Activated T-helper 17 cell treated with anti-CD3 and anti-CD28 coated beads, Interleukin-2, amount 50 U/mL, for 72 hours (primary cell): ENCODE results near the gene PTTG1IP. TPM values are rescaled to one million over a fixed set of nuclear protein-coding genes. Genes with fewer than 3 reads are reported as not detected.

Experiments
- ATAC-seq: fragments of 150-1000 bp; cut with Tn5 transposase; replicated peaks from 2 replicates; pipeline ENCODE4 v1.10.0; 2021; ENCODE audit warnings: mild to moderate bottlenecking, moderate library complexity
- H3K27ac Mint-ChIP-seq: one replicate; pipeline ENCODE4 v1.8.0; 2022; ENCODE audit warnings: mixed read lengths
- H3K27me3 Mint-ChIP-seq: one replicate; pipeline ENCODE4 v1.8.0; 2022; ENCODE audit warnings: mixed read lengths
- H3K36me3 Mint-ChIP-seq: one replicate; pipeline ENCODE4 v1.8.0; 2022; ENCODE audit warnings: low read depth, mild to moderate bottlenecking, mixed read lengths
- H3K4me1 Mint-ChIP-seq: one replicate; pipeline ENCODE4 v1.8.0; 2022; ENCODE audit warnings: mixed read lengths
- H3K4me3 Mint-ChIP-seq: one replicate; pipeline ENCODE4 v1.8.0; 2022; ENCODE audit warnings: mild to moderate bottlenecking, mixed read lengths
- H3K9me3 Mint-ChIP-seq: one replicate; pipeline ENCODE4 v1.8.0; 2022; ENCODE audit warnings: mixed read lengths
- total RNA-seq, 2 donors: library from RNA; stranded (reverse); gene quantifications; one replicate each; pipeline ENCODE4 v1.2.3, GENCODE V29; 2022

PTTG1IP gene
- total RNA-seq, 2 donors from 2014 or later, result 76.5 to 78.8 TPM

DNA sequence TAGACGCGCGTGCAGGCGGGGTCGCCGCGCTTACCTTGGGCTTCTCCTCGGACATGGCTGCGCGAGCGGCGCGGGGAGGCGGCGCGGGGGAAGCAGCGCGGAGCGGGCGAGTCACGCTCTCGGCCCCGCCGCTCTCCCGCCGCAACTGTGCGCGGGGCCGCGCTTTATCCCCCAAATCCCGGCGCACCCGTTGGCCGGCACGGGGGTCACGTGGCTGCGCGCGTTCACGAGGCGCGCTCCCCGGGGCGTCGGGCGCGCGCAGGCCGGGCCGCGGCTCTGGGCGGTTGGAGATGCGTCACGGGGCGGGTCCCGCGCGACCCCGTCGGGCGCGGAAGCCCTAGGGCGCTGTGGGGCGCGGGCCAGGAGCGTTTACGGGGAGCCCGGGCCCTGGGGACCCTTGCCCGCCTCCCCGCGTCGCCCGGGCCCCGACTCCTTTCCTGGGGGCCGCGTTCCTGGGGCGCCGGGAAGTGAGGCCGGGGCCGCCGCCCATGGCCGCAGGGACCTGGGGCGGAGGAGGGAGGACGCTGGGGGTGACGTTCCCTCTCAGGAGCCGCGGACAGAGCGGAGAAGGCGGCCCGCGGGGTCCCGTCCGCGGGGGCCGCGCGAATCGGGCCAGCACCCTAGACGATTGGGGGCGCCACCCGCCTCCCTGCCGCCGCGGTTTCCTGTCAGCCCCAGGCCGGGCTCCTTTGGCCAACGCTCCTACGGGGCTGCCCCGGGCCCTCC is 55.4 kb downstream of the PTTG1IP start, which contains the start of gene SUMO3:
SUMO3 (minus strand) TSS at position 149 of the 726 bp plus-strand sequence; CDS start at position 55, 94 bp downstream.
- Mint-ChIP-seq H3K27me3 (no peaks in the 10 kb centered on the region), H3K4me1 (peaks cover 7% of the 10 kb centered on the region), H3K27ac (no peak within 1 kb of the TSS), H3K36me3 (peaks cover 12% of the 10 kb centered on the region), H3K4me3 (peak within 1 kb of the TSS; percentile 78), H3K9me3 (no peaks in the 10 kb centered on the region)
- ATAC-seq, result peak; percentile 79

DNA sequence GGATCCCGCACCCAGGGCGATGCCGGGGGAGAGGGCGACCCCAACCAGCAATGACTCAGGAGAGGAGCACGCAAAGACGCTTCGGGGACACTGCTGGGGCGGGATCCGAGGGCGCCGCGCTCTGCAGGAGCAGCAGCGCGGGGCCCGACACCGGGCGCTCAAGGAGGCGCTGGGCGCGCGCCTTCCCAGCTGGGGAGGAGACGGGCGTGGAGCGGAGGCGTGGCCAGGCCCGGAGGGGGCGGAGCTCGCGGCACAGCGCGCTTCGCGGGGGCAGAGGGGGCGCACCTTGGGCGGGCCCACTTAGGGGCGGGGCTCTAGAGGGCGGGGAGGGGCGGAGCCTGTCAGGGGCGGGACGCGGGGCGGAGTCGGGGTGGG is 56.0 kb downstream of the PTTG1IP start:
- Mint-ChIP-seq H3K27ac (no peak overlapping the region), H3K9me3 (no peaks in the 10 kb centered on the region), H3K4me1 (peaks cover 7% of the 10 kb centered on the region), H3K4me3 (peak overlapping the region; percentile 78), H3K36me3 (peaks cover 14% of the 10 kb centered on the region), H3K27me3 (no peaks in the 10 kb centered on the region)
- peak; percentile 88 for ATAC-seq

DNA sequence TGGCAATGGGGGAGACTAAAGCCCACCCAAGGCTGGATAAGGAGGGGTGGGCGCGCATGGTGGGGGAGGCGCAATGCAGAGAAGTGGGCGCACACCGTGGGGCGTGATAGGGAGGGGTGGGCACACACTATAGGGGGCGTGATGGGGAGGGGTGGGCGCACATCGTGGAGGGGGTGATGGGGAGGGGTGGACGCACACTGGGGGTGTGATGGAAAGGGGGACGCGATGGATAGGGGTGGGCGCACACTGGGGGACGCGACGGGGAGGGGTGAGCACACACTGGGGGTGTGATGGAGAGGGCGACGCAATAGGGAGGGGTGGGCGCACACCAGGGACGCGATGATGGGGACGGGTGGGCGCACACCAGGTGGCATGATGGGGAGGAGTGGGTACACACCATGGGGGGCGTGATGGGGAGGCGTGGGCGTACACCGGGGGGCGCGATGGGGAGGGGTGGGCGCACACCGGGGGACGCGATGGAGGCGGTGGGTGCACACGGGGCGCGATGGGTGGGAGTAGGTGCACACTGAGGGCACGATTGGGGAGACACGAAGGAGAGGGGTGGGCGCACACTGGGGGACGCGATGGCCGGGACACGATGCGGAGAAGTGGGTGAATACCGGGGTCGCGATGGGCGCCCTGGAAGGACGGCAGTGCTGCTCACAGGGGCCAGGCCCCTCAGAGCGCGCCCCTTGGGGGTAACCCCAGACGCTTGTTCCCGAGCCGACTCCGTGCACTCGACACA is 56.6 kb downstream of the PTTG1IP start:
- peaks cover 7% of the 10 kb centered on the region for H3K4me1 Mint-ChIP-seq
- H3K36me3 Mint-ChIP-seq, result peaks cover 20% of the 10 kb centered on the region
- no peaks in the 10 kb centered on the region for H3K9me3 Mint-ChIP-seq
- H3K27ac Mint-ChIP-seq, result peak overlapping the region; percentile 62
- H3K4me3 Mint-ChIP-seq, result peak overlapping the region; percentile 78
- no peak for ATAC-seq
- no peaks in the 10 kb centered on the region for H3K27me3 Mint-ChIP-seq

DNA sequence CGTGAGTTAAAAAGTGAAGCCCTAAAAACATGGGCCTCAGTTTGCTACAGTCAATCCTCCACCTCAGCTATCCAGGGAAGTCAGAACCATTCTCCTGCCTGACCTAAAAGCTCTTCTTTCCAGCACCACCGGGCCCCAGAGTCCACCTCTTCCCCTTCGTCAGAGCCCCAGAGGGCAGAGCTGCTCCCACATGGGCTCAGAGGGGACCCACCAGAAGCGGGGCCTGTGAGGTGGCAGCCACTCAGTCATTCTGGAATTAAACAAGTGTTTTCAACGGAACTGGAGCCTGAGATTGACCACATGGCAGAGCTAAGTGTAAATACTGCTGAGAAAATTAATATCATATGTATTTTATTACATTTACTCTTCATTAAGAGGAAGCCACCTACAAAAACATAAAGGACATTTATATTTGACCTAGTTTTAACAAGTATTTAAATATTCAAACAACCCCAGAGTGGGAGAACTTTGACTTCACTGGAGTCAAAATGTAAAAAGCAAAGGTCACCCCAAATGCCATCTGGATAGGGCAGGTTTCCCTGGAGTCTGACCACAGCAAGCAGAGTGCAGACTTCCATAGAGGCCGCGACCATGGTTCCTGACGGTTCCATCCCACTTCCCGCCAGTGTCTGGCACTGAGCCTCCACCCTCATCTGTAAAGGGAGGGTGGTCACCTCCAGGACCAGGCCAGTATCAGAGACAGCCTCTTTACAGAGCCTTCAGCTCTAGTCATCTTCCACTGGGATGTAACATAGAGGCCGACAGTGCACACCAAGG is 57.5 kb downstream of the PTTG1IP start:
- peak overlapping the region; percentile 62 for H3K27ac Mint-ChIP-seq
- peaks cover 29% of the 10 kb centered on the region for H3K36me3 Mint-ChIP-seq
- ATAC-seq, result no peak
- no peaks in the 10 kb centered on the region for H3K9me3 Mint-ChIP-seq
- H3K4me3 Mint-ChIP-seq, result peak overlapping the region; percentile 78
- H3K4me1 Mint-ChIP-seq, result peaks cover 10% of the 10 kb centered on the region
- H3K27me3 Mint-ChIP-seq, result no peaks in the 10 kb centered on the region

DNA sequence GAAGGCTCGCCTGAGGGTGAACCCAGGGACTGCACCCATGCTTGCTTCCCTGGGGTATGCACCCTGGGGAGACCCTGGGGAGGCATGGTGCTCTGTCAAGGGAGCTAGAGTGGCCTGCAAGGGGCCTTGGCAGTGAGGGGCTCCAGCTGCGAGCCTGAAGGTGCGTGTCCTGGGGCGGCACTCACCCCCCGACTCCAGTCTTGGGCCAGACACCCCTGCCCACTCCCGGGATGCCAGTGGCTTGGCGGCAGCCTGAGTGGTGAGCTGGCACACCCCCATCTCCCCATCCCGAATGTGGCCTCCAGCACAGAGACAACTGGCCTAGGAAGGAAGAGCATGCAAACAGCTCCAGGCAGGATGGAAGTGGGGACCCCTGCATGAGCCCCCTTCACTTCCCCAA is 58.3 kb downstream of the PTTG1IP start:
- H3K27me3 Mint-ChIP-seq, result no peaks in the 10 kb centered on the region

DNA sequence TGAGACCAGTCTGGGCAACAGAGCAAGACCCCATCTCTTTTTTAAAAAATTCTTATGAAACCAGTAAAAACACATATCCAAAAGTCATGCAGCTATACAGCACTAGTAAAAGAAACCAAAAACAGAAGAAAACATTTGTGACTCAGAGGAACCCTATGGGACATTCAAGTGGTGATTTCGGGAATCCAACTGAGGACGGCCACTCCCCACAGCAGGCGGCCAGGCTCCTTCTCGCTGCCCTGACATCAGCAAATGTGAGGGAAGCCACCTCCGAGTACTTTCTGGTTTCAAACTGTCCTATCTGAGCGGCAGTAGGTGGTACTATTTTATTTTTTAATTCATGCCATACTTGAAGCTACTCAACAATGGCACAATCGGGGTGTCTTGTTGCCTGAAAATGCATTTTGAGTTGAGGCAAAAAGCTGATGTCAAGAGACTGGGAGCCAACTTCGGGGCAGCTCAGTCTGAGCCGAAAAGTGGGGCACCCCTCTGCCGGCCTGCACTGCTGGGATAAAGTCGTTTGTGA is 58.9 kb downstream of the PTTG1IP start:
- no peaks in the 10 kb centered on the region for H3K9me3 Mint-ChIP-seq
- no peak overlapping the region for H3K27ac Mint-ChIP-seq
- H3K4me3 Mint-ChIP-seq, result no peak overlapping the region
- H3K36me3 Mint-ChIP-seq, result peaks cover 43% of the 10 kb centered on the region
- no peaks in the 10 kb centered on the region for H3K27me3 Mint-ChIP-seq
- ATAC-seq, result no peak
- peaks cover 18% of the 10 kb centered on the region for H3K4me1 Mint-ChIP-seq

More for the DNA sequence above, 58.3 kb downstream of the PTTG1IP start:
- ATAC-seq, result no peak
- no peaks in the 10 kb centered on the region for H3K9me3 Mint-ChIP-seq
- no peak overlapping the region for H3K4me3 Mint-ChIP-seq
- peaks cover 13% of the 10 kb centered on the region for H3K4me1 Mint-ChIP-seq
- peaks cover 37% of the 10 kb centered on the region for H3K36me3 Mint-ChIP-seq
- no peak overlapping the region for H3K27ac Mint-ChIP-seq

DNA sequence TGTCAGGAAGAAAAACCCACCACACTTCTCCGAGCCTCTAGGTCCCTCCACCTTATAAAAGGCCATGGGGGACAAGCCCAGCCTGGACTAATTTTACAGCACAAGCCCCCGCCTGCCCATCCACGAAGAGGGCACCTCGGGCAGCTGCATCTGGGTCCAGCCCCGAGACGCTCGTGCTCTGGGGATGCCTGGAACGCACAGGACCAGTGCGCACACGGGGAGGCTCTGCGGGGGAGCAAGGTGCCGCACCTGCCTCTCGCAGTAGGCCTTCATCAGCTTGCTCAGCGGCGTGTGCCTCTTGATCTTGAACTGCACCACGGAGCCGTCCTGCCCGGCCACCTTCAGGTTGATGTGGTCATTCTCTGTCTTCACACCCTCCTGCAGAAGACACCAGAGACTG is 59.8 kb downstream of the PTTG1IP start:
- no peak for ATAC-seq
- H3K4me3 Mint-ChIP-seq, result no peak overlapping the region
- H3K4me1 Mint-ChIP-seq, result peaks cover 23% of the 10 kb centered on the region
- H3K9me3 Mint-ChIP-seq, result no peaks in the 10 kb centered on the region
- peaks cover 52% of the 10 kb centered on the region for H3K36me3 Mint-ChIP-seq
- H3K27me3 Mint-ChIP-seq, result no peaks in the 10 kb centered on the region
- H3K27ac Mint-ChIP-seq, result no peak overlapping the region

DNA sequence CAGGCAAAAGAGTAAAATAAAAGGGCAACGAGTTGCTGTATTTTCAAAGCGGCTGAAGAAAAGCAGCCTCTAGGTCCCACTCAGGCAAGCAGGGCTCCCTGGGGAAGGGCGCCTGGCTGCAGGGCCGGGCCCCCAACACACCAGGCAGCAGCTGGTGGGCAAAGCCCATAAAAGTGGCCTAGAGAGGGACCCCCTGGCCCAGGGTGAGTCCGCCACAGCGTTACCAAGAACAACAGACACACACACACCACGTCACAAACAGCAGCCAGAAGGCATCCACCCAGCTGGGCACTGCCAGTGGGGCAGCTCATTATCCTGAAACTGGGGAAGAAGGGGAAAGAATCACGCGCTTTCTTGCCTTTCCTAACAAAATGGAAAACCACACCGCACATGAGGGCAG is 60.3 kb downstream of the PTTG1IP start:
- Mint-ChIP-seq H3K27ac (no peak overlapping the region), H3K4me1 (peaks cover 23% of the 10 kb centered on the region), H3K27me3 (no peaks in the 10 kb centered on the region), H3K9me3 (no peaks in the 10 kb centered on the region), H3K36me3 (peaks cover 58% of the 10 kb centered on the region), H3K4me3 (no peak overlapping the region)
- ATAC-seq, result no peak

DNA sequence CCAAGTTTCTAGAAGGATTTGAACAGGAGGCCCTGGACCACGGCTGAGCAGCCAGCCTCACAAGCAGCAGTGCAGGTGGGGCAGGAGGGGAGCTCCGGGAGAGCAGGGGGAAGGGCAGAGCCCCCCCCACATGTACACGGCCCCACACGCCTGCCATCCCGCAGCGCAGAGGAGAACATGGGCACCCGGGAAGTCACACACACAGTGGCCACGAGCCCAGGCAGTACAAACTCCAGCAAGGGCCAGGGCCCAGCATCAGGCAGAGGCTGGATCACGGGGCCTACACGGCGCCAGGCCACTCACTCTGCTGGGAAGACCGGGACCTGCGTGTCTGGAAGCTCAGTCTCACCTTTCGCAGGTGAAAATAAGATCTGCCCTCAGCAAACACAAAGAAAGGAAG is 60.9 kb downstream of the PTTG1IP start:
- H3K27ac Mint-ChIP-seq, result no peak overlapping the region
- peaks cover 63% of the 10 kb centered on the region for H3K36me3 Mint-ChIP-seq
- no peaks in the 10 kb centered on the region for H3K27me3 Mint-ChIP-seq
- no peak for ATAC-seq
- peaks cover 23% of the 10 kb centered on the region for H3K4me1 Mint-ChIP-seq
- no peaks in the 10 kb centered on the region for H3K9me3 Mint-ChIP-seq
- no peak overlapping the region for H3K4me3 Mint-ChIP-seq

DNA sequence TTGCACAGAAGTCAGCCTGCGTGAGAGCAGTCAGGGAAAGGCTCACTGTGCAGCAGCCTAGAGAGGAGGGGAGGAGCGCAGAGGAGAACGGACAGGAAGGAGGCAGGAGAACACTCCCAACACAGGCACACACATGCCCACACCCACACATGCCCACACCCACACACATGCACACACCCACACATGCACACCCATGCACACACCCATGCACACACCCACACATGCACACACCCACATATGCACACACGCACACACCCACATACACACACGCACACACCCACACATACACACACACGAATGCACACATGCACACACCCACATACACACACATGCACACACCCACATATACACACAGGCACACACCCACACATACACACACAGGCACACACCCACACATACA is 62.7 kb downstream of the PTTG1IP start:
- Mint-ChIP-seq H3K4me3 (no peak overlapping the region), H3K4me1 (peaks cover 16% of the 10 kb centered on the region), H3K27me3 (no peaks in the 10 kb centered on the region), H3K36me3 (peaks cover 75% of the 10 kb centered on the region), H3K27ac (peak overlapping the region; percentile 24), H3K9me3 (no peaks in the 10 kb centered on the region)
- ATAC-seq, result no peak

DNA sequence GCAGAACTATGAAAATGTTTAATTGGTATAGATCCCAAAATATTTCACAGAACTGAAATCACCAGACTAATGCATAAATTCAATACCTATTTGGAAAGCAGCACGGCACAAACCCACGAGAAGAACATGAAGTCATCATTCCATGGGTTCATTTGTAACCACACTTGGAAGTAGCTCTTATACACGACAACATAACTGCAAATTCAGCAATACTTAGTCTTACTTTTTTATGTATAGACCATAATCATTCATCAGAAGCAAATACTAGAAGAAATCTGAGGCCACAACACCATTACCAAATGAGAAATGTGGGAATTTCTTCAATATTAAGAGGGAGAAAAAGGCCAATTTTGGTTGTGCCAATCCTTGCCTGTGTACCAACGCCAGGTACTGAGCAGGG is 67.6 kb downstream of the PTTG1IP start:
- peaks cover 24% of the 10 kb centered on the region for H3K4me1 Mint-ChIP-seq
- H3K27me3 Mint-ChIP-seq, result no peaks in the 10 kb centered on the region
- no peak for ATAC-seq
- peaks cover 87% of the 10 kb centered on the region for H3K36me3 Mint-ChIP-seq
- no peaks in the 10 kb centered on the region for H3K9me3 Mint-ChIP-seq
- no peak overlapping the region for H3K4me3 Mint-ChIP-seq
- no peak overlapping the region for H3K27ac Mint-ChIP-seq

DNA sequence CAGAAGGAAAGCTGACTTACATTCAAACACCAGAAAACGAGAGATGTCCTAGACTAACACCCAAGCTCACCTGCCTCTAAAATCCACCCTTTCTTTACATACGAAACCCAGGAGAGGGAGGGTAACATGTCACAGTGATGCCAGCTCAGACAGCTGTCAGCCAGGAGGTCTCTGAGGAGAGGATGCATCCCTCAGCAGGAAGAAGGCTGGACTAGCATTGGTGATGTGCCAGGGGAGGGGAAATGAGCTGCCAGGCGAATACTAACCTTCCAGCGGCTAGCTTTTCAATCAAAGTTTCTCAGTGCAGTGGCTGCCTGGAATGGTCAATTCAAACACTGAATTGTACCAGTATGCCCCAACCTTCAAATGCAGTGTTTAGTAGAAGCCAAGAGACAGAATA is 68.3 kb downstream of the PTTG1IP start:
- H3K36me3 Mint-ChIP-seq, result peaks cover 87% of the 10 kb centered on the region
- no peak overlapping the region for H3K27ac Mint-ChIP-seq

DNA sequence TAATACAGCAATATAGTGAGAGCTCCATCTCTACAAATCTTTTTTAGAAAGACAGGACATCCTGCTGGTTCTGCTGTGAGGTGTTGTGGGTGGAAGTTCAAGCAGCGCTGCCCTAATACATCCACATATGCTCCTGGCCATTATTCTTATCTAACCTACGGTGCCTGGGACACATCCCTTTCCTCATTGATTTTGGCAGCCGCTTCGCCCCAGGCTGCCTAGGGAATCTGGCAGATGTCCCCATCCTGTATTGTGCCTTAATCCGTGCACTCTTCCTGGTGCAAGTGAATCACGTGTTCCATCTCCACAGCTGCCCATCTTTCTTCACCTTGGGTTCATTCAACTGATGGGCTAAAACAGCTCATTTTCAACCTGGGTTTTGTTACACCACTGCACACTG is 68.7 kb downstream of the PTTG1IP start:
- Mint-ChIP-seq H3K4me3 (no peak overlapping the region), H3K4me1 (peaks cover 26% of the 10 kb centered on the region), H3K27ac (no peak overlapping the region), H3K9me3 (no peaks in the 10 kb centered on the region), H3K27me3 (no peaks in the 10 kb centered on the region), H3K36me3 (peaks cover 87% of the 10 kb centered on the region)
- no peak for ATAC-seq

More for the DNA sequence above, 68.3 kb downstream of the PTTG1IP start:
- Mint-ChIP-seq H3K4me3 (no peak overlapping the region), H3K9me3 (no peaks in the 10 kb centered on the region), H3K27me3 (no peaks in the 10 kb centered on the region), H3K4me1 (peaks cover 25% of the 10 kb centered on the region)
- ATAC-seq, result no peak

DNA sequence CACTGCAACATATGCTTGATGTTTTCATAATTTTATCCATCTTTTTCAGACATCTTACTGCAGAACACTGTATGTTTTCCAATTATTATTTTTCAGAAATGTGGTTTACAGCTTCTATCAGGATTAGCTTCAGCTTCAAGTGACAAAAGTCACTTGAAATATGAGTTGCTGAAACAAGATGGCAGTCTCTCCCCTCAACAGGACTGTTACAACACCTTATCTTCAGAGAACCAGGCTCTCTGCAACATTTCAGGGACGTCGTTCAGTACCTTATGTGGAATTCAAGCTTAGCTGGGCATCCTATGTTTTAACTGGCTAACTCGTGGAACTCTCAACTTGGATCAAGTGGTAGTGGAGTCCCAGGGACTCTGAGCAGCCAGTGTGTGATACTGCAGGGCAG is 69.8 kb downstream of the PTTG1IP start:
- Mint-ChIP-seq H3K27me3 (no peaks in the 10 kb centered on the region), H3K4me1 (peaks cover 29% of the 10 kb centered on the region), H3K36me3 (peaks cover 87% of the 10 kb centered on the region), H3K9me3 (no peaks in the 10 kb centered on the region), H3K27ac (no peak overlapping the region), H3K4me3 (peak overlapping the region; percentile 96)
- no peak for ATAC-seq
